NCI-H187 (cell line): ENCODE results near the gene THAP8.
A peak's percentile ranks its signal among the peaks of the same experiment; 100 is the strongest.
"Not testable (repeated sequence)": the region's sequence is repeated elsewhere in the genome, so short reads cannot be mapped to it uniquely, and the experiment has no call there.

ENCODE experiments used
- DNase-seq, 2 experiments: peaks; one replicate each; lab custom pipeline; 2025; lab: John Stamatoyannopoulos, UW

The THAP8 gene

GRCh38 chr19:36068810-36069499 lies 14.9 kb upstream of the THAP8 start:
- DNase-seq = not testable (repeated sequence)

- no peak for DNase-seq
Measured at GRCh38 chr19:36067681-36068080, 13.6 kb upstream of the THAP8 start.

GRCh38 chr19:36064826-36065225 lies 10.7 kb upstream of the THAP8 start:
- no peak for DNase-seq

GRCh38 chr19:36061367-36061766 lies 7.3 kb upstream of the THAP8 start:
- DNase-seq = no peak

GRCh38 chr19:36060430-36060829 lies 6.3 kb upstream of the THAP8 start:
- no peak for DNase-seq

GRCh38 chr19:36059180-36059910 lies 5.3 kb upstream of the THAP8 start:
- DNase-seq = no peak

GRCh38 chr19:36058481-36059179 lies 4.5 kb upstream of the THAP8 start:
- no peak for DNase-seq

GRCh38 chr19:36054733-36055686 lies 925 bp upstream of the THAP8 start, which contains the start of gene WDR62:
WDR62 (plus strand) TSS chr19:36054897; CDS start chr19:36054972, 75 bp downstream.
- peak; percentile 90 to 100 for DNase-seq

GRCh38 chr19:36051637-36052036 lies 2.4 kb downstream of the THAP8 start:
- no peak for DNase-seq

- no peak for DNase-seq
Measured at GRCh38 chr19:36051236-36051635, 2.8 kb downstream of the THAP8 start.

- DNase-seq = peak in 1 of 2 experiments; percentile 9
Measured at GRCh38 chr19:36049080-36049698, 4.9 kb downstream of the THAP8 start.

GRCh38 chr19:36047835-36048234 lies 6.2 kb downstream of the THAP8 start:
- no peak for DNase-seq

GRCh38 chr19:36046443-36047050 lies 7.5 kb downstream of the THAP8 start:
- no peak for DNase-seq

- DNase-seq = no peak
Measured at GRCh38 chr19:36043952-36044351, 10.1 kb downstream of the THAP8 start.

- DNase-seq = no peak
Measured at GRCh38 chr19:36041831-36042230, 12.3 kb downstream of the THAP8 start.

GRCh38 chr19:36041092-36041491 lies 13.0 kb downstream of the THAP8 start:
- not testable (repeated sequence) for DNase-seq

- DNase-seq = no peak
Measured at GRCh38 chr19:36040495-36040894, 13.6 kb downstream of the THAP8 start.

GRCh38 chr19:36032251-36033104 lies 21.6 kb downstream of the THAP8 start, which contains the start of gene CLIP3:
CLIP3 (minus strand) TSS chr19:36032873; CDS start chr19:36032357, 516 bp downstream.
- DNase-seq = peak; percentile 12 to 42

GRCh38 chr19:36031308-36031707 lies 22.8 kb downstream of the THAP8 start:
- DNase-seq = no peak
